ENCODE measurements around the gene HAUS2.

DNA sequence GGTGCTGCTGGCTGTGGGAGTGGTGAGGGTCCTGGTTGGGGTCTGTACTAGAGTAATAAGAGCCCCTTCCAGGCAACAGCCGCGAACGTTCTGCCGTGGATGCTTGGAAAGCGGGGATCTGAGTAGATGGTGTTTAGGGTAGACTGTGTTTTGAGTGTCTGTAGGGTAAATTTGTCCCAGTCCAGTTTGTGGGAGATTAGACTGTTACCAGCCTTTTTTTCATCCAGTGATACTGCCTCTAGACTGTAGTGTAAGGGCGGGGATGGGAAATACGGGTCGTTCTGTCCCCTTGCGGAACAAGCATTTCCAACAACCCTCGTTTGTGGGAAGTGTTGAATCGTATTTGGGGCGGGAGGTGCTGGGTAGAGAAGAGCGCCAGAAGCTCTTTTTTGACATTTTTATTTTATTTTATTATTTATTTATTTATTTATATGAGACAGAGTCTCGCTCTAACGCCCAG lies 424 bp downstream of the HAUS2 start:
- TF ChIP-seq, protein P1, sequence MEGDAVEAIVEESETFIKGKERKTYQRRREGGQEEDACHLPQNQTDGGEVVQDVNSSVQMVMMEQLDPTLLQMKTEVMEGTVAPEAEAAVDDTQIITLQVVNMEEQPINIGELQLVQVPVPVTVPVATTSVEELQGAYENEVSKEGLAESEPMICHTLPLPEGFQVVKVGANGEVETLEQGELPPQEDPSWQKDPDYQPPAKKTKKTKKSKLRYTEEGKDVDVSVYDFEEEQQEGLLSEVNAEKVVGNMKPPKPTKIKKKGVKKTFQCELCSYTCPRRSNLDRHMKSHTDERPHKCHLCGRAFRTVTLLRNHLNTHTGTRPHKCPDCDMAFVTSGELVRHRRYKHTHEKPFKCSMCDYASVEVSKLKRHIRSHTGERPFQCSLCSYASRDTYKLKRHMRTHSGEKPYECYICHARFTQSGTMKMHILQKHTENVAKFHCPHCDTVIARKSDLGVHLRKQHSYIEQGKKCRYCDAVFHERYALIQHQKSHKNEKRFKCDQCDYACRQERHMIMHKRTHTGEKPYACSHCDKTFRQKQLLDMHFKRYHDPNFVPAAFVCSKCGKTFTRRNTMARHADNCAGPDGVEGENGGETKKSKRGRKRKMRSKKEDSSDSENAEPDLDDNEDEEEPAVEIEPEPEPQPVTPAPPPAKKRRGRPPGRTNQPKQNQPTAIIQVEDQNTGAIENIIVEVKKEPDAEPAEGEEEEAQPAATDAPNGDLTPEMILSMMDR (conservative IDR thresholded peaks at IDR 0.05): no peak
- no peak for TF ChIP-seq EZH2 (IDR thresholded peaks at IDR 0.05; ENCODE audit: low read depth)
